SK-MEL-5 (cell line): ENCODE measurements around the gene CYP4F8. TPM values are rescaled to one million over a fixed set of nuclear protein-coding genes. Genes with fewer than 3 reads are reported as not detected.
"Not testable (repeated sequence)": the region's sequence is repeated elsewhere in the genome, so short reads cannot be mapped to it uniquely, and the experiment has no call there.

Experiments
- DNase-seq: peaks from one replicate; pipeline ENCODE4 v3.0.0-alpha.2; 2016; ENCODE audit warnings: low read depth, low spot score
- in situ Hi-C: cut with HindIII; loops from 2 replicates; pipeline ENCODE4 v1.10.0; 2016; ENCODE audit warnings: low sequenced_read_pairs, high pct_unique_total_duplicates, low pct_unique_long_range_greater_than_20kb
- small RNA-seq, 2 experiments: library from RNA; depleted of rRNA; stranded (forward); fragments of <200 nt; gene quantifications; one replicate each; pipeline ENCODE3, GENCODE V24; 2014
- total RNA-seq: library from RNA; depleted of rRNA; stranded (reverse); fragments of >200 nt; shearing (Covaris generic); gene quantifications from 2 replicates; pipeline ENCODE4 v1.2.3, GENCODE V29; 2014; rRNA removed

Gene CYP4F8
- total RNA-seq, 1 experiment from 2014 or later, result not detected

DNA sequence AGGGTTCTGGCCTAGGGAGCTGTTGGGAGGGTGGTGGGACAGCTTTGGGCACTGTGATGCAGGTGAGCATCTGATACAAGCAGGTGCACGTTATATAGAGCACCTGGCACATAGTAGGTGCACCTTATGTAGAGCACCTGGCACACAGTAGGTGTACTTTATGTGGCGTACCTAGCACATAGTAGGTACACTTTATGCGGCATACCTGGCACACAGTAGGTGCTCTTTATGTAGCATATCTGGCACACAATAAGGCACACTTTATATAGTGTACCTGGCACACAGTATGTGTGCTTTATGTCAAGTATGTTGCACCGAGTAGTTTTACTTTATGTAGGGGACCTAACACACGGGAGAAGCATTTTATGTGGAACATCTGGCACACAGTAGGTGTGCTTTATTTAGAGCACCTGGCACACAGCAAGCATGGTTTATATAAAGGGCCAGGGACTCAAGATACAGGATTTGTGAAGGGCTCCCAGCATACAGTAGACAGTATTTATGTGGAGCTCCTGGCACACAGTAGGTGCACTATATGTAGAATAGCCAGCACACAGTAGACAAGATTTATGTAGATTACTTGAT lies 56.3 kb downstream of the CYP4F8 start:
- DNase-seq, result no peak
- in situ Hi-C loops, result no loop called here

DNA sequence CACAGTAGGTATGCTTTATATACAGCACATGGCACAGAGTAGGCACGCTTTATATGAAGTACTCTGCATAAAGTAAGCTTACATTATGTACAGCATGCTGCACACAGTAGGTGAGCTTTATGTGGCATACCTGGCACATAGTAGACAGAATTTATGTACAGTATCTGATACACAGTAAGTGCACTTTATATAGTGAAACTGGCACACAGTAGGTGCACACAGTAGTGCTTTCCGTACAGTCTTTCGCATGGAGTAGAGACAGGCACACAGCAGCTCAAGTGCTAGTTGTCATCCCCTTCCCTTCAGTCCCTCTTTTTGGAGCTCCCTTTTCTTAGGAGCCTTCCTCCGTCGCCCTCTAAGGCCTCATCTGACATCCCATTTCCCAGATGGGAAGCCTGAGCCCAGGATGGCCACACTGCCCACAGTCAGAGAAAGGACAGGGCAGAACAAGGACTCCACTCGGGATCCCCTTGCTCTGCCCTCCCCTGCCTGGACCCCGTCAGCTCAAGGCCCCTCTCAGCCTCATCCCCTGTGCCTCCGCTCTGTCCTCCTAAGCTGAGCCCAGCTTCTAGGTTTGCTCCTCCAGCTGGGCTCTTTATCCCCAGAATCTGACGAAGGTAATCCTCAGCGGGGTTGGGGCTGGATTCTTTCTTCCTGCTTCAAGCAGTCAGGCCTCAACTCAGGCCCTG lies 57.0 kb downstream of the CYP4F8 start:
- in situ Hi-C loops, result no loop called here
- DNase-seq, result no peak

DNA sequence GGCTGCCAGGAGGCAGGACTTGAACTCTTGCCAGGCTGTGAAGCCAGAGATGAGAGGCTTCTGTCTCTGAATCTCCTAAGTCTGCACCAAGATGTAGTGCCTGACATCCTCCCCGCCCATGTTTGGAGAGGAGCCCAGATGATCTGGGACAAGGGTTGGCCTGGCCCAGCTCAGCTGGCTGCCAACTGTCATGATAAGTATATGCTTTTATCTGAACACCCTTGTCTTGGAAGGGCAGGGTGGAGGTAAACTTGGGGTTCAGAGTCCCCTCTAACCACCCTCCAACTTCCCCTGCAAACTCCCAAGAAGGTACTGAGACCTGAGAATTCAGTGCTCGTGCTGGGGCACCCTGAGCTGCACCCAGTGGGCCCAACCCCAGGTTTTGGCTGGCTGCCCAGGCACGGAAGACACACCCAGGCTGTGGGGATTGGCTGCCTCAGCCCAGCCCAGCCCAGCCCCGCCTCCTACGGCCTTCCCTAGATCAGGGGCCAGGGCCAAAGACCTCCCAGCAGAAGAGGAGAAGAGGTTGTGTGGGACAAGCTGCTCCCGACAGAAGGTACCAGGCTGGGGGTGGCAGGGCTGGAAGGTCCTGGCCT lies 57.7 kb downstream of the CYP4F8 start, which contains the start of gene CYP4F12:
CYP4F12 (plus strand) TSS at position 508 of the 596 bp plus-strand sequence. CDS start 443 bp downstream, outside the sequence.
- in situ Hi-C loops, result no loop called here
- peak; percentile 1 for DNase-seq

DNA sequence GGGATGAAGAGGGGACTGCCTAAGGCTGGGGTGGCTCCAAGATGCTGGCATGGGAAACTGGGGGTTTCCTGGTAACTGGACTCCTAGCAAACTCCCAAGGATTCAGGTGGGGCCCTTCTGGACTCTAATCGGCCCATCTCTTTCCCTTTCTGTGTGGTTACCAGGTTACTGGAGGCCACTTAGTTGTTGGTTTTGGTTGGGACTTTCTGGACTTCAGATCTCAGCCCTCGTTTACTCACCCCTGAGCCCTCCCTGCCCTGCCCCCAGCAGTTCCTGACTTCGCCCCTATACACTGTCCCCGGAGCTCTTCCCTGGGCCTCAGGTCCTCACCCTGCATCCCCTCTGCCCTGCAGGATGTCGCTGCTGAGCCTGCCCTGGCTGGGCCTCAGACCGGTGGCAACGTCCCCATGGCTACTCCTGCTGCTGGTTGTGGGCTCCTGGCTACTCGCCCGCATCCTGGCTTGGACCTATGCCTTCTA lies 58.2 kb downstream of the CYP4F8 start:
- in situ Hi-C loops, result no loop called here
- no peak for DNase-seq

DNA sequence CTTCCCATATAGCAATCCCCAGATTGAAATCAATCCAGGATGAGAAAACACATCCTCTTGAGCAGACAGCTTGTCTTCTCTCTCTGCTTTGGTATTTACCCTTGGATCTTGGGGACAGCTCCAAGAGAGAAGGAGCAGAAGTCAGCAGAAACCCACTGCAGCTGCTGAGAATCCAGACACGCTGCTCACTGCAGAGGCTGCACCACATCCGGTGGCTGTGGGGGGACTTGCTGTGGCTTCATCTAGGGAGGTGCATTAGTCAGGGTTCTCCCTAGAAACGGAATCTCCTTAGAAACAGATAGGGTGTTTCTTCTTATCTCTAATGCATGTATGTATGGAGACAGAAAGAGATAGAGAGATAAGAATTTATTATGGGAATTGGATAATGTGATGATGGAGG lies 60.5 kb downstream of the CYP4F8 start:
- in situ Hi-C loops, result no loop called here
- DNase-seq, result no peak

DNA sequence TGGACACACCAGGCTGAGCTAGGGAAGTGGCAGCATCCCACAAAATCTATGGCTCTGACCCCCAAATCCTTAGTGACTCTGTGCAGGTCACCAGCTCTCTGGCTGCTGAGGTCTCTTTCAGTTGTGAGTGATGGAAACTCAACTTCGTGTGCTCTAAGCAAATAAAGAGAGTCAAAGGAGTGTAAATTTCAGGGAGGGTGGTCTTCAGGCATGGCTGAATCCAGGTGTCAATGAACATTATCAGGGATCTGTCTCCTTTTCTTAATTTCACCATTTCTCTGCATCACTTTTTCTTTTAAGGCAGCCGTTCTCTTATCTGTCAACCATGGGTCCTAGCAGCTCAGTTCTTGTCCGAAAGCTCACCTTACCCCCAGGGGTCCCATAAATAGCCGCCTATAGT lies 64.1 kb downstream of the CYP4F8 start:
- no peak for DNase-seq
- in situ Hi-C loops, result no loop called here

DNA sequence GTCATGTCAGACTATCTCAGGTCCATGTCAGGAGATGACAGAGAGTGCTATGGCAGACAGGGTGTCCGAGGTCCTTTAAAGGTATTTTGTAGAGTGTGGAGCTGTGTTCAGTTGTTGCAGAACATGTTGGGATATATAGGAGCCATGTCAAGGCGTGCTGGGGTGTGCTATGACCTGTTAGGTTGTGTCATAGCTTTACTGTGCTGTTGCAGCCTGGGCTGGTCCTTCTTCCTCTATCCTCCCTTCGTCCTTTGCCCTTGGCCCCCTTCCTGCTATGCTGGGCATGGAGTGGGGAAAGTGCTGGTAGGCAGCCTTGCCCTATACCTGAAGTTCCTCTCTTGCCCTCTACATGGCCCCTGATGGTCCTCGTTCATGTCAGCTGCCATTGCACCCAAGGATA lies 64.8 kb downstream of the CYP4F8 start:
- in situ Hi-C loops, result not testable (repeated sequence)

More for the DNA sequence above, 64.8 kb downstream of the CYP4F8 start:
- DNase-seq, result not testable (repeated sequence)

Small RNAs within 50 kb of the gene (small RNA-seq; reads per million reads assigned to genes)
- 0 reads per million in 2 experiments for gene AD000091.1

Other genes starting within 250 kb of the CYP4F8 start
- gene AKAP8, start 235.4 kb upstream of the CYP4F8 start, total RNA-seq, result 11.5 and 11.9 TPM in 2 replicates
- 41.1 and 41.9 TPM in 2 replicates for gene AKAP8L, start 196.2 kb upstream of the CYP4F8 start, total RNA-seq
- gene WIZ, start 165.3 kb upstream of the CYP4F8 start, total RNA-seq, result 3.4 and 3.6 TPM in 2 replicates
- gene RASAL3, start 150.7 kb upstream of the CYP4F8 start, total RNA-seq, result not detected in 2 replicates
- not detected in 2 replicates for gene PGLYRP2, start 135.7 kb upstream of the CYP4F8 start, total RNA-seq
- gene CYP4F22, start 106.7 kb upstream of the CYP4F8 start, total RNA-seq, result not detected in 2 replicates
- gene CYP4F3, start 25.7 kb downstream of the CYP4F8 start, total RNA-seq, result not detected in 2 replicates
- gene CYP4F12, start 57.9 kb downstream of the CYP4F8 start, total RNA-seq, result not detected in 2 replicates
- gene OR10H2, start 112.8 kb downstream of the CYP4F8 start, total RNA-seq, result not detected in 2 replicates
- not detected in 2 replicates for gene OR10H3, start 122.8 kb downstream of the CYP4F8 start, total RNA-seq
- not detected in 2 replicates for gene OR10H5, start 172.4 kb downstream of the CYP4F8 start, total RNA-seq
- gene OR10H1, start 200.4 kb downstream of the CYP4F8 start, total RNA-seq, result not detected in 2 replicates